HS-27A (cell line): Measurements from ENCODE around the gene STRC.
"Not testable (repeated sequence)": the region's sequence is repeated elsewhere in the genome, so short reads cannot be mapped to it uniquely, and the experiment has no call there.

Experiments used
- DNase-seq: peaks from one replicate; pipeline ENCODE4 v3.0.0-alpha.2; 2012; ENCODE audit warnings: low read depth, missing footprints

Gene STRC

DNA sequence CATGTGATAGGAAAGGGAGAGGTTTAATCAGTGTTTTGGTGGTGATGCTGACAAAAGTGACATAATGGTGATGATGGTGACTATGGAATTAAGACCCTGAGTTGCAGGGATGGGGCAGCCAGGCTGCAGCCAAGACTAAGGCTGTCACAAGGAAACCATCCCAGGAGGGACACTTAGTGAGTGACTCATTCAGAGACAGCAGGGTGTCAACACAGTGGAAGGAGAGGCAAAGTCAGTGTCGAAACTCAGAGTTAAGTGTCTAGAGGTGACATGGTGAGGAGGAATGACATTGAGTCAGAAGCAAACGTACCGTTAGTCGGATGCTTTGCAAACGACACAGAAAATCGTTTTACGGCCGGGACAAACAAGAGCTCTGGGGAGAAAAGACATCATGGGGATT lies 54.8 kb downstream of the STRC start:
- not testable (repeated sequence) for DNase-seq

DNA sequence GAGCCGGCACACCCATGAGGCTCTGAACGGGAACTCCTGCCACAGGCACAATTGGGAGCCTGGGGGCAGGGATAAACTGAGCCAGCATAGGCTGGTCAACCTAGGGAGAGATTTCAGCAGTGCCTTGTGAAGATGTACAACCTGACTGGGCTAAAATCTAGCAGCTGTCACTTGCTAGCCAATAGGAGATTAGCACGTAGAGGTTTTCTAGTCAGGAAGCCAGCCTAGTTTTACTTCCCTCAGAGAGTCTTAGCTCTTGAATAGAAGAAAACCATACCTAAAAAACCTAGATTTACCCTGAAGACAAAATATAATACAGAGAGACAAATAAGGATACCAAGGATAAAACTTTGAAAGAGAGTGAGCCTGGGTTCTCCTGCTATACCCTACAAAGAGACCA lies 55.8 kb downstream of the STRC start:
- not testable (repeated sequence) for DNase-seq

DNA sequence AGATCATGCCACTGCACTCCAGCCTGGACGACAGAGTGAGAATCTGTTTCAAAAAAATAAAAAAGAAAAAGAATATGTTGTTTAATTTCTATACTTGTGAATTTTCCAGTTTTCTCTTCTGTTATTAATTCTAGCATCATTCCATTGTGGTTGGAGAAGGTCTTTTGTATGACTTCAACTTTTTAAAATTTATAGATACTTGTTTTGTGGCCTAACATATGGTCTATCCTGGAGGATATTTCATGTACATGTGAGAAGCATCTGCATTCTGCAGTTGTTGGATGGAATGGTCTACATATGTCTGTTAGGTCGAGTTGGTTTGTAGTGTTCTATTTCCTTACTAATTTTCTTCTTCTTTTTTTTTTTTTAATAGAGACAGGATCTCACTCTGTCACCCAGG lies 65.6 kb downstream of the STRC start:
- no peak for DNase-seq

DNA sequence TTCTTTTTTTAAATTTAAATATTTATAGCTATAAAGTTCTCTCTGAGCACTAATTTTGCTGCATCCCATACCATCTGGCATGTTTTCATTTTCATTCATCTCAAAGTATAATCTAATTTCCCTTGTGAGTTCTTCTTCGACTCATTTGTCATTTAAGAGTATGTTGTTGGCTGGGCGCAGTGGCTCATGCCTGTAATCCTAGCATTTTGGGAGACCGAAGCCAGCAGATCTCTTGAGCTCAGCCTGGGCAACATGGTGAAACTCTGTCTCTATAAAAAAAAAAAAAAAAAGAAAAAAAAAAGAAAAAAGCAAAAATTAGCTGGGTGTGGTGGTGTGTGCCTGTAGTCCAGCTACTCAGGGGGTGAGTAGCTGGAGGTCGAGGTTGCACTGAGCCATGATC lies 66.3 kb downstream of the STRC start:
- DNase-seq = no peak

DNA sequence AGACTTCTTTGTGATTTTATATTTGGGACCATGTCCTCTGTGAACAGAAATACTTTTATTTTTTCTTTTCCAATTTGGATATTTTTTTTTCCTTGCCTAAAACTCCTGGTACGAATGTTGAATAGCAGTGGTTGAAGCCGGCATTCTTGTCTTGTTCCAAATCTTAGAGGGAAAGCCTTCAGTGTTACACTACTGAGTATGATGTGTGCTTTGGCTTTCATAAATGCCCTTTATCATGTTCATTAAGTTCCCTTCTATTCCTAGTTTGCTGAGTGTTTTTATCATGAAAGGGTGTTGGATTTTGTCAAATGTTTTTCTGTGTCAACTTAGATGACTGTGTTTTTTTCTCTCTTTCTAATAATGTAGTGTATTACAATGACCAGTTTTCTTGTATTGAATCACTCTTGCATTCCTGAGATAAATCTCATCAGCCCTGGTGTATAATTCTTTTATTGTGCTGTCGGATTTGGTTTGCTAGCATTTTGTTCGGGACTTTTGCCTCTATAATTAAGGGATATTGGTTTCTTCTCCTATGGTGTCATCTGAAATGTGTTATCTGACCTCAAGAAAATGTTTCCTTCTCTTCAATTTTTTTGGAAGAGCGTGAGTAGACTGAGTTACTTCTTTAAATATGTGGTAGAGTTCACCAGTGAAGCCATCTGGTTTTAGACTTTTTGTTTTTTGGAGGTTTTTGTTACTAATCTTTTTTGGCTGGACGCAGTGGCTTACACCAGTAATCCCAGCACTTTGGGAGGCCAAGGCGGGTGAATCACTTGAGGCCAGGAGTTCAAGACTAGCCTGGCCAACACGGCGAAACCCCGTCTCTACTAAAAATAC lies 67.9 kb downstream of the STRC start:
- no peak for DNase-seq
